ENCODE data around the gene ATP1B3. TPM values are rescaled to one million over a fixed set of nuclear protein-coding genes. Genes with fewer than 3 reads are reported as not detected.

Gene ATP1B3
- total and polyA plus RNA-seq, 9 of the 15 experiments (the other 6 are each of a cell fraction or from before 2014, with no cell fraction given) = 48.3 to 202 (median 123) TPM

GRCh38 chr3:141858312-141858711, 18.1 kb upstream of the ATP1B3 start (continued):
- TF ChIP-seq, protein P1, sequence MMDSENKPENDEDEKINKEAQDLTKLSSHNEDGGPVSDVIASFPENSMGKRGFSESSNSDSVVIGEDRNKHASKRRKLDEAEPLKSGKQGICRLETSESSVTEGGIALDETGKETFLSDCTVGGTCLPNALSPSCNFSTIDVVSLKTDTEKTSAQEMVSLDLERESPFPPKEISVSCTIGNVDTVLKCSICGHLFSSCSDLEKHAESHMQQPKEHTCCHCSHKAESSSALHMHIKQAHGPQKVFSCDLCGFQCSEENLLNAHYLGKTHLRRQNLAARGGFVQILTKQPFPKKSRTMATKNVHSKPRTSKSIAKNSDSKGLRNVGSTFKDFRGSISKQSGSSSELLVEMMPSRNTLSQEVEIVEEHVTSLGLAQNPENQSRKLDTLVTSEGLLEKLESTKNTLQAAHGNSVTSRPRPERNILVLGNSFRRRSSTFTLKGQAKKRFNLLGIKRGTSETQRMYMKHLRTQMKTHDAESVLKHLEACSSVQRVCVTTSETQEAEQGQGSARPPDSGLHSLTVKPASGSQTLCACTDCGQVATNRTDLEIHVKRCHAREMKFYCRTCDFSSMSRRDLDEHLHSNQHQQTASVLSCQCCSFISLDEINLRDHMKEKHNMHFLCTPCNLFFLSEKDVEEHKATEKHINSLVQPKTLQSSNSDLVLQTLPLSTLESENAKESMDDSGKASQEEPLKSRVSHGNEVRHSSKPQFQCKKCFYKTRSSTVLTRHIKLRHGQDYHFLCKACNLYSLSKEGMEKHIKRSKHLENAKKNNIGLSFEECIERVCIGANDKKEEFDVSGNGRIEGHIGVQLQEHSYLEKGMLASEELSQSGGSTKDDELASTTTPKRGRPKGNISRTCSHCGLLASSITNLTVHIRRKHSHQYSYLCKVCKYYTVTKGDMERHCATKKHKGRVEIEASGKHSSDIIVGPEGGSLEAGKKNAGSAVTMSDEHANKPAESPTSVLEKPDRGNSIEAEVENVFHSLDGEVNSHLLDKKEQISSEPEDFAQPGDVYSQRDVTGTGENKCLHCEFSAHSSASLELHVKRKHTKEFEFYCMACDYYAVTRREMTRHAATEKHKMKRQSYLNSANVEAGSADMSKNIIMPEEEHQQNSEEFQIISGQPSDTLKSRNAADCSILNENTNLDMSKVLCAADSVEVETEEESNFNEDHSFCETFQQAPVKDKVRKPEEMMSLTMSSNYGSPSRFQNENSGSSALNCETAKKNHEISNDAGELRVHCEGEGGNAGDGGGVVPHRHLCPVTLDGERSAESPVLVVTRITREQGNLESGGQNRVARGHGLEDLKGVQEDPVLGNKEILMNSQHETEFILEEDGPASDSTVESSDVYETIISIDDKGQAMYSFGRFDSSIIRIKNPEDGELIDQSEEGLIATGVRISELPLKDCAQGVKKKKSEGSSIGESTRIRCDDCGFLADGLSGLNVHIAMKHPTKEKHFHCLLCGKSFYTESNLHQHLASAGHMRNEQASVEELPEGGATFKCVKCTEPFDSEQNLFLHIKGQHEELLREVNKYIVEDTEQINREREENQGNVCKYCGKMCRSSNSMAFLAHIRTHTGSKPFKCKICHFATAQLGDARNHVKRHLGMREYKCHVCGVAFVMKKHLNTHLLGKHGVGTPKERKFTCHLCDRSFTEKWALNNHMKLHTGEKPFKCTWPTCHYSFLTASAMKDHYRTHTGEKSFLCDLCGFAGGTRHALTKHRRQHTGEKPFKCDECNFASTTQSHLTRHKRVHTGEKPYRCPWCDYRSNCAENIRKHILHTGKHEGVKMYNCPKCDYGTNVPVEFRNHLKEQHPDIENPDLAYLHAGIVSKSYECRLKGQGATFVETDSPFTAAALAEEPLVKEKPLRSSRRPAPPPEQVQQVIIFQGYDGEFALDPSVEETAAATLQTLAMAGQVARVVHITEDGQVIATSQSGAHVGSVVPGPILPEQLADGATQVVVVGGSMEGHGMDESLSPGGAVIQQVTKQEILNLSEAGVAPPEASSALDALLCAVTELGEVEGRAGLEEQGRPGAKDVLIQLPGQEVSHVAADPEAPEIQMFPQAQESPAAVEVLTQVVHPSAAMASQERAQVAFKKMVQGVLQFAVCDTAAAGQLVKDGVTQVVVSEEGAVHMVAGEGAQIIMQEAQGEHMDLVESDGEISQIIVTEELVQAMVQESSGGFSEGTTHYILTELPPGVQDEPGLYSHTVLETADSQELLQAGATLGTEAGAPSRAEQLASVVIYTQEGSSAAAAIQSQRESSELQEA (IDR thresholded peaks at IDR 0.05; ENCODE audit: low read depth) = no peak
- TF ChIP-seq XRCC4 (IDR thresholded peaks at IDR 0.05; ENCODE audit: extremely low read depth, insufficient read depth, insufficient read length) = no peak
- TF ChIP-seq, protein P2, sequence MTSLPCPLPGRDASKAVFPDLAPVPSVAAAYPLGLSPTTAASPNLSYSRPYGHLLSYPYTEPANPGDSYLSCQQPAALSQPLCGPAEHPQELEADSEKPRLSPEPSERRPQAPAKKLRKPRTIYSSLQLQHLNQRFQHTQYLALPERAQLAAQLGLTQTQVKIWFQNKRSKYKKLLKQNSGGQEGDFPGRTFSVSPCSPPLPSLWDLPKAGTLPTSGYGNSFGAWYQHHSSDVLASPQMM (CRISPR knock-in tag; IDR thresholded peaks at IDR 0.05) = no peak
- TF ChIP-seq RBFOX2 (IDR thresholded peaks at IDR 0.05; ENCODE audit: low read depth, low read length) = no peak
- TF ChIP-seq PTRF (tag; IDR thresholded peaks at IDR 0.05) = no peak
- TF ChIP-seq, protein P3, sequence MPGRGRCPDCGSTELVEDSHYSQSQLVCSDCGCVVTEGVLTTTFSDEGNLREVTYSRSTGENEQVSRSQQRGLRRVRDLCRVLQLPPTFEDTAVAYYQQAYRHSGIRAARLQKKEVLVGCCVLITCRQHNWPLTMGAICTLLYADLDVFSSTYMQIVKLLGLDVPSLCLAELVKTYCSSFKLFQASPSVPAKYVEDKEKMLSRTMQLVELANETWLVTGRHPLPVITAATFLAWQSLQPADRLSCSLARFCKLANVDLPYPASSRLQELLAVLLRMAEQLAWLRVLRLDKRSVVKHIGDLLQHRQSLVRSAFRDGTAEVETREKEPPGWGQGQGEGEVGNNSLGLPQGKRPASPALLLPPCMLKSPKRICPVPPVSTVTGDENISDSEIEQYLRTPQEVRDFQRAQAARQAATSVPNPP (IDR thresholded peaks at IDR 0.05; ENCODE audit: borderline replicate concordance, insufficient read depth, insufficient read length) = no peak
- TF ChIP-seq KDM4B (IDR thresholded peaks at IDR 0.05; ENCODE audit: borderline replicate concordance in 2 of 2, low read depth in 1 of 2) = no peak
- peak; percentile 25 for TF ChIP-seq RBM25 (IDR thresholded peaks at IDR 0.05; ENCODE audit: low read depth, low read length, severe bottlenecking)
- no peak for TF ChIP-seq ELF4 (CRISPR knock-in tag; IDR thresholded peaks at IDR 0.05)
- TF ChIP-seq NRF1 (conservative IDR thresholded peaks at IDR 0.05 in 1 of 2, IDR thresholded peaks at IDR 0.05 in 1 of 2) = peak in 1 of 2 experiments; percentile 17; a peak in 1 of 4 replicates
- 0 out of 4 replicates have a peak, but pooled peaks of 1 of the 2 experiments have one; percentile 23 for TF ChIP-seq HDAC1 (IDR thresholded peaks at IDR 0.05)
